WTC11 (cell line): ENCODE measurements around the gene TASP1. TPM values are rescaled to one million over a fixed set of nuclear protein-coding genes. Genes with fewer than 3 reads are reported as not detected.

Source experiments
- ATAC-seq: fragments of 200-7000 bp; cut with Tn5 transposase; 2 replicates; pipeline ENCODE4 v1.10.0; 2021; ENCODE audit warnings: mild to moderate bottlenecking, moderate library complexity
- CTCF ChIA-PET: fragments of 300-600 bp; sonication (Branson Sonifier 250); formaldehyde crosslinking; loops from one replicate; lab custom pipeline; 2021; ENCODE audit warnings: antibody characterized with exemption; lab: Charles Lee
- POLR2A ChIA-PET: fragments of 350-600 bp; sonication (Branson Sonifier 250); formaldehyde crosslinking; loops from one replicate; lab custom pipeline; 2021; ENCODE audit warnings: antibody characterized with exemption; lab: Charles Lee
- DNase-seq: peaks from one replicate; pipeline ENCODE4 v3.0.0; 2021; ENCODE audit warnings: low spot score
- H3K27ac Mint-ChIP-seq: 2 replicates; pipeline ENCODE4 v1.8.0; 2021; ENCODE audit warnings: mixed read lengths
- H3K27me3 Mint-ChIP-seq: 2 replicates; pipeline ENCODE4 v1.8.0; 2021; ENCODE audit warnings: low read depth, mild to moderate bottlenecking, moderate library complexity, mixed read lengths
- H3K36me3 Mint-ChIP-seq: 2 replicates; pipeline ENCODE4 v1.8.0; 2021; ENCODE audit warnings: mixed read lengths
- H3K4me1 Mint-ChIP-seq: 2 replicates; pipeline ENCODE4 v1.8.0; 2022; ENCODE audit warnings: mixed read lengths
- H3K4me3 Mint-ChIP-seq: 2 replicates; pipeline ENCODE4 v1.8.0; 2021; ENCODE audit warnings: mild to moderate bottlenecking, moderate library complexity, mixed read lengths
- H3K9me3 Mint-ChIP-seq: 2 replicates; pipeline ENCODE4 v1.8.0; 2021; ENCODE audit warnings: mixed read lengths
- FOXK1 ChIP-seq: sonication (generic); formaldehyde crosslinking; IDR thresholded peaks from 2 replicates; pipeline ENCODE4 v1.8.0; 2022; ENCODE audit warnings: mild to moderate bottlenecking, moderate library complexity, missing genetic modification reagents
- JUN ChIP-seq: sonication (generic); formaldehyde crosslinking; IDR thresholded peaks from 2 replicates; pipeline ENCODE4 v1.8.0; 2023; ENCODE audit warnings: mild to moderate bottlenecking, missing genetic modification reagents
- ZBTB21 ChIP-seq: sonication (generic); formaldehyde crosslinking; IDR thresholded peaks from 2 replicates; pipeline ENCODE4 v1.8.1; 2023; ENCODE audit warnings: mild to moderate bottlenecking, missing genetic modification reagents, borderline replicate concordance
- ZNF232 ChIP-seq: sonication (generic); formaldehyde crosslinking; IDR thresholded peaks from 2 replicates; pipeline ENCODE4 v1.8.0; 2022; ENCODE audit warnings: mild to moderate bottlenecking, missing genetic modification reagents
- ZNF263 ChIP-seq: sonication (generic); formaldehyde crosslinking; IDR thresholded peaks from 2 replicates; pipeline ENCODE4 v1.8.1; 2022; ENCODE audit warnings: low read depth, mild to moderate bottlenecking, moderate library complexity, missing genetic modification reagents
- ZNF317 ChIP-seq: sonication (generic); formaldehyde crosslinking; IDR thresholded peaks from 2 replicates; pipeline ENCODE4 v1.8.1; 2023; ENCODE audit warnings: low read depth, mild to moderate bottlenecking, moderate library complexity, missing genetic modification reagents, borderline replicate concordance
- ZNF416 ChIP-seq: fragments of 250-450 bp; sonication (Bioruptor Pico); IDR thresholded peaks from 2 replicates; pipeline ENCODE4 v1.9.0; 2021; ENCODE audit warnings: mild to moderate bottlenecking, inconsistent platforms
- ZNF671 ChIP-seq: fragments of 250-450 bp; sonication (Bioruptor Pico); IDR thresholded peaks from 2 replicates; pipeline ENCODE4 v1.8.0; 2021; ENCODE audit warnings: mild to moderate bottlenecking
- total RNA-seq: library from RNA; stranded (reverse); gene quantifications from 3 replicates; pipeline ENCODE4 v1.2.3, GENCODE V29; 2021
- TF ChIP-seq, protein P1 (sequence below): sonication (generic); formaldehyde crosslinking; IDR thresholded peaks from 2 replicates; pipeline ENCODE4 v1.8.1; 2022; ENCODE audit warnings: missing genetic modification reagents, borderline replicate concordance
- TF ChIP-seq, protein P2 (sequence below): sonication (generic); formaldehyde crosslinking; conservative IDR thresholded peaks from 2 replicates; pipeline ENCODE4 v1.8.1; 2022; ENCODE audit warnings: mild to moderate bottlenecking, missing genetic modification reagents
- TF ChIP-seq, protein P3 (sequence below): fragments of 250-450 bp; sonication (Bioruptor Pico); IDR thresholded peaks from 2 replicates; pipeline ENCODE4 v1.9.0; 2021; ENCODE audit warnings: moderate library complexity, mild to moderate bottlenecking, inconsistent platforms, borderline replicate concordance
- TF ChIP-seq, protein P4 (sequence below): fragments of 250-450 bp; sonication (Bioruptor Pico); IDR thresholded peaks from 2 replicates; pipeline ENCODE4 v1.9.0; 2021; ENCODE audit warnings: mild to moderate bottlenecking, borderline replicate concordance
- TF ChIP-seq, protein P5 (sequence below): sonication (generic); formaldehyde crosslinking; conservative IDR thresholded peaks from 2 replicates; pipeline ENCODE4 v1.8.1; 2023; ENCODE audit warnings: mild to moderate bottlenecking, low read depth, missing genetic modification reagents, moderate library complexity
- TF ChIP-seq, protein P6 (sequence below): sonication (generic); formaldehyde crosslinking; IDR thresholded peaks from 2 replicates; pipeline ENCODE4 v1.8.0; 2022; ENCODE audit warnings: missing genetic modification reagents

Gene TASP1
- total RNA-seq, 1 experiment from 2014 or later = 12.4 TPM

DNA sequence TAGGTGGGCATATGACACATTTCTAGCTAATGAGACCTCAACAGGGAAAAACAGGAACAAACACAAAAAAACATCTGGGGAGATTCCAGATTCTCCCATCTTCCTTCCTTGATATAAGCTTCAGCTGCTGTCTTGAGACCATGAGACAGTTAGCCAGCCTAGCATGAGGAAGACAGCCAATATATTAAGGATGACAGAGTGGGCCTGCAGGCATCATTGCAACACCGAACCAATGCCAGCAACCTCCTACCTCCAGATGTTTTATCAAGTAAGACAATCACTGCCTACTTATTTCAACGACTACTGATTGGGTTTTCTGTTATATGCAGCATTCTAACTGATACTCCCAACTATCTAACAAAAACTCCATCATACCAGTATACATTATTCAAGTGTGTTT lies 298.6 kb downstream of the TASP1 start:
- H3K4me3 Mint-ChIP-seq = no peak overlapping the region
- H3K36me3 Mint-ChIP-seq = no peaks in the 10 kb centered on the region; the same call in 1 of the 2 replicates
- H3K27me3 Mint-ChIP-seq = no peaks in the 10 kb centered on the region
- ChIA-PET POLR2A (no interaction called here), CTCF (interaction anchor here (0.6 to 2.5 kb wide), 2 partner anchors 15 to 261 kb away, joined by 3 to 13 read pairs; no protein-coding TSS in a partner anchor)
- H3K27ac Mint-ChIP-seq = no peak overlapping the region
- peaks cover 7% of the 10 kb centered on the region for H3K9me3 Mint-ChIP-seq
- H3K4me1 Mint-ChIP-seq = peaks cover 27% of the 10 kb centered on the region
- ATAC-seq (no peak), DNase-seq (no peak)
- TF ChIP-seq, protein P1, sequence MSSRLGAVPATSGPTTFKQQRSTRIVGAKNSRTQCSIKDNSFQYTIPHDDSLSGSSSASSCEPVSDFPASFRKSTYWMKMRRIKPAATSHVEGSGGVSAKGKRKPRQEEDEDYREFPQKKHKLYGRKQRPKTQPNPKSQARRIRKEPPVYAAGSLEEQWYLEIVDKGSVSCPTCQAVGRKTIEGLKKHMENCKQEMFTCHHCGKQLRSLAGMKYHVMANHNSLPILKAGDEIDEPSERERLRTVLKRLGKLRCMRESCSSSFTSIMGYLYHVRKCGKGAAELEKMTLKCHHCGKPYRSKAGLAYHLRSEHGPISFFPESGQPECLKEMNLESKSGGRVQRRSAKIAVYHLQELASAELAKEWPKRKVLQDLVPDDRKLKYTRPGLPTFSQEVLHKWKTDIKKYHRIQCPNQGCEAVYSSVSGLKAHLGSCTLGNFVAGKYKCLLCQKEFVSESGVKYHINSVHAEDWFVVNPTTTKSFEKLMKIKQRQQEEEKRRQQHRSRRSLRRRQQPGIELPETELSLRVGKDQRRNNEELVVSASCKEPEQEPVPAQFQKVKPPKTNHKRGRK = no peak
- no peak for TF ChIP-seq ZNF317
- TF ChIP-seq, protein P2, sequence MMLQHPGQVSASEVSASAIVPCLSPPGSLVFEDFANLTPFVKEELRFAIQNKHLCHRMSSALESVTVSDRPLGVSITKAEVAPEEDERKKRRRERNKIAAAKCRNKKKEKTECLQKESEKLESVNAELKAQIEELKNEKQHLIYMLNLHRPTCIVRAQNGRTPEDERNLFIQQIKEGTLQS (CRISPR knock-in tag) = no peak
- TF ChIP-seq, protein P3, sequence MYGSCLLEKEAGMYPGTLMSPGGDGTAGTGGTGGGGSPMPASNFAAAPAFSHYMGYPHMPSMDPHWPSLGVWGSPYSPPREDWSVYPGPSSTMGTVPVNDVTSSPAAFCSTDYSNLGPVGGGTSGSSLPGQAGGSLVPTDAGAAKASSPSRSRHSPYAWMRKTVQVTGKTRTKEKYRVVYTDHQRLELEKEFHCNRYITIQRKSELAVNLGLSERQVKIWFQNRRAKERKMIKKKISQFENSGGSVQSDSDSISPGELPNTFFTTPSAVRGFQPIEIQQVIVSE (CRISPR knock-in tag) = no peak
- TF ChIP-seq, protein P4, sequence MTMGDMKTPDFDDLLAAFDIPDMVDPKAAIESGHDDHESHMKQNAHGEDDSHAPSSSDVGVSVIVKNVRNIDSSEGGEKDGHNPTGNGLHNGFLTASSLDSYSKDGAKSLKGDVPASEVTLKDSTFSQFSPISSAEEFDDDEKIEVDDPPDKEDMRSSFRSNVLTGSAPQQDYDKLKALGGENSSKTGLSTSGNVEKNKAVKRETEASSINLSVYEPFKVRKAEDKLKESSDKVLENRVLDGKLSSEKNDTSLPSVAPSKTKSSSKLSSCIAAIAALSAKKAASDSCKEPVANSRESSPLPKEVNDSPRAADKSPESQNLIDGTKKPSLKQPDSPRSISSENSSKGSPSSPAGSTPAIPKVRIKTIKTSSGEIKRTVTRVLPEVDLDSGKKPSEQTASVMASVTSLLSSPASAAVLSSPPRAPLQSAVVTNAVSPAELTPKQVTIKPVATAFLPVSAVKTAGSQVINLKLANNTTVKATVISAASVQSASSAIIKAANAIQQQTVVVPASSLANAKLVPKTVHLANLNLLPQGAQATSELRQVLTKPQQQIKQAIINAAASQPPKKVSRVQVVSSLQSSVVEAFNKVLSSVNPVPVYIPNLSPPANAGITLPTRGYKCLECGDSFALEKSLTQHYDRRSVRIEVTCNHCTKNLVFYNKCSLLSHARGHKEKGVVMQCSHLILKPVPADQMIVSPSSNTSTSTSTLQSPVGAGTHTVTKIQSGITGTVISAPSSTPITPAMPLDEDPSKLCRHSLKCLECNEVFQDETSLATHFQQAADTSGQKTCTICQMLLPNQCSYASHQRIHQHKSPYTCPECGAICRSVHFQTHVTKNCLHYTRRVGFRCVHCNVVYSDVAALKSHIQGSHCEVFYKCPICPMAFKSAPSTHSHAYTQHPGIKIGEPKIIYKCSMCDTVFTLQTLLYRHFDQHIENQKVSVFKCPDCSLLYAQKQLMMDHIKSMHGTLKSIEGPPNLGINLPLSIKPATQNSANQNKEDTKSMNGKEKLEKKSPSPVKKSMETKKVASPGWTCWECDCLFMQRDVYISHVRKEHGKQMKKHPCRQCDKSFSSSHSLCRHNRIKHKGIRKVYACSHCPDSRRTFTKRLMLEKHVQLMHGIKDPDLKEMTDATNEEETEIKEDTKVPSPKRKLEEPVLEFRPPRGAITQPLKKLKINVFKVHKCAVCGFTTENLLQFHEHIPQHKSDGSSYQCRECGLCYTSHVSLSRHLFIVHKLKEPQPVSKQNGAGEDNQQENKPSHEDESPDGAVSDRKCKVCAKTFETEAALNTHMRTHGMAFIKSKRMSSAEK (CRISPR knock-in tag) = no peak
- TF ChIP-seq ZNF416 (CRISPR knock-in tag) = no peak
- no peak for TF ChIP-seq ZNF232 (CRISPR knock-in tag)
- TF ChIP-seq, protein P5, sequence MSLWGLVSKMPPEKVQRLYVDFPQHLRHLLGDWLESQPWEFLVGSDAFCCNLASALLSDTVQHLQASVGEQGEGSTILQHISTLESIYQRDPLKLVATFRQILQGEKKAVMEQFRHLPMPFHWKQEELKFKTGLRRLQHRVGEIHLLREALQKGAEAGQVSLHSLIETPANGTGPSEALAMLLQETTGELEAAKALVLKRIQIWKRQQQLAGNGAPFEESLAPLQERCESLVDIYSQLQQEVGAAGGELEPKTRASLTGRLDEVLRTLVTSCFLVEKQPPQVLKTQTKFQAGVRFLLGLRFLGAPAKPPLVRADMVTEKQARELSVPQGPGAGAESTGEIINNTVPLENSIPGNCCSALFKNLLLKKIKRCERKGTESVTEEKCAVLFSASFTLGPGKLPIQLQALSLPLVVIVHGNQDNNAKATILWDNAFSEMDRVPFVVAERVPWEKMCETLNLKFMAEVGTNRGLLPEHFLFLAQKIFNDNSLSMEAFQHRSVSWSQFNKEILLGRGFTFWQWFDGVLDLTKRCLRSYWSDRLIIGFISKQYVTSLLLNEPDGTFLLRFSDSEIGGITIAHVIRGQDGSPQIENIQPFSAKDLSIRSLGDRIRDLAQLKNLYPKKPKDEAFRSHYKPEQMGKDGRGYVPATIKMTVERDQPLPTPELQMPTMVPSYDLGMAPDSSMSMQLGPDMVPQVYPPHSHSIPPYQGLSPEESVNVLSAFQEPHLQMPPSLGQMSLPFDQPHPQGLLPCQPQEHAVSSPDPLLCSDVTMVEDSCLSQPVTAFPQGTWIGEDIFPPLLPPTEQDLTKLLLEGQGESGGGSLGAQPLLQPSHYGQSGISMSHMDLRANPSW (CRISPR knock-in tag) = no peak
- no peak for TF ChIP-seq JUN (CRISPR knock-in tag)
- TF ChIP-seq ZNF671 = no peak
- TF ChIP-seq ZBTB21 (CRISPR knock-in tag) = no peak
- TF ChIP-seq FOXK1 = no peak
- TF ChIP-seq, protein P6, sequence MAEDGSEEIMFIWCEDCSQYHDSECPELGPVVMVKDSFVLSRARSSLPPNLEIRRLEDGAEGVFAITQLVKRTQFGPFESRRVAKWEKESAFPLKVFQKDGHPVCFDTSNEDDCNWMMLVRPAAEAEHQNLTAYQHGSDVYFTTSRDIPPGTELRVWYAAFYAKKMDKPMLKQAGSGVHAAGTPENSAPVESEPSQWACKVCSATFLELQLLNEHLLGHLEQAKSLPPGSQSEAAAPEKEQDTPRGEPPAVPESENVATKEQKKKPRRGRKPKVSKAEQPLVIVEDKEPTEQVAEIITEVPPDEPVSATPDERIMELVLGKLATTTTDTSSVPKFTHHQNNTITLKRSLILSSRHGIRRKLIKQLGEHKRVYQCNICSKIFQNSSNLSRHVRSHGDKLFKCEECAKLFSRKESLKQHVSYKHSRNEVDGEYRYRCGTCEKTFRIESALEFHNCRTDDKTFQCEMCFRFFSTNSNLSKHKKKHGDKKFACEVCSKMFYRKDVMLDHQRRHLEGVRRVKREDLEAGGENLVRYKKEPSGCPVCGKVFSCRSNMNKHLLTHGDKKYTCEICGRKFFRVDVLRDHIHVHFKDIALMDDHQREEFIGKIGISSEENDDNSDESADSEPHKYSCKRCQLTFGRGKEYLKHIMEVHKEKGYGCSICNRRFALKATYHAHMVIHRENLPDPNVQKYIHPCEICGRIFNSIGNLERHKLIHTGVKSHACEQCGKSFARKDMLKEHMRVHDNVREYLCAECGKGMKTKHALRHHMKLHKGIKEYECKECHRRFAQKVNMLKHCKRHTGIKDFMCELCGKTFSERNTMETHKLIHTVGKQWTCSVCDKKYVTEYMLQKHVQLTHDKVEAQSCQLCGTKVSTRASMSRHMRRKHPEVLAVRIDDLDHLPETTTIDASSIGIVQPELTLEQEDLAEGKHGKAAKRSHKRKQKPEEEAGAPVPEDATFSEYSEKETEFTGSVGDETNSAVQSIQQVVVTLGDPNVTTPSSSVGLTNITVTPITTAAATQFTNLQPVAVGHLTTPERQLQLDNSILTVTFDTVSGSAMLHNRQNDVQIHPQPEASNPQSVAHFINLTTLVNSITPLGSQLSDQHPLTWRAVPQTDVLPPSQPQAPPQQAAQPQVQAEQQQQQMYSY (CRISPR knock-in tag) = no peak
- no peak for TF ChIP-seq ZNF263

Other genes with a start within 250 kb of the TASP1 start
- gene ESF1, start 146.0 kb upstream of the TASP1 start, total RNA-seq = 25.3 to 28.7 TPM (median 26.2 TPM) in 3 replicates
- gene NDUFAF5, start 146.1 kb upstream of the TASP1 start, total RNA-seq = 22.4 to 31.8 TPM (median 29.1 TPM) in 3 replicates